Measurements from ENCODE around the gene RMRP.

RMRP gene

DNA sequence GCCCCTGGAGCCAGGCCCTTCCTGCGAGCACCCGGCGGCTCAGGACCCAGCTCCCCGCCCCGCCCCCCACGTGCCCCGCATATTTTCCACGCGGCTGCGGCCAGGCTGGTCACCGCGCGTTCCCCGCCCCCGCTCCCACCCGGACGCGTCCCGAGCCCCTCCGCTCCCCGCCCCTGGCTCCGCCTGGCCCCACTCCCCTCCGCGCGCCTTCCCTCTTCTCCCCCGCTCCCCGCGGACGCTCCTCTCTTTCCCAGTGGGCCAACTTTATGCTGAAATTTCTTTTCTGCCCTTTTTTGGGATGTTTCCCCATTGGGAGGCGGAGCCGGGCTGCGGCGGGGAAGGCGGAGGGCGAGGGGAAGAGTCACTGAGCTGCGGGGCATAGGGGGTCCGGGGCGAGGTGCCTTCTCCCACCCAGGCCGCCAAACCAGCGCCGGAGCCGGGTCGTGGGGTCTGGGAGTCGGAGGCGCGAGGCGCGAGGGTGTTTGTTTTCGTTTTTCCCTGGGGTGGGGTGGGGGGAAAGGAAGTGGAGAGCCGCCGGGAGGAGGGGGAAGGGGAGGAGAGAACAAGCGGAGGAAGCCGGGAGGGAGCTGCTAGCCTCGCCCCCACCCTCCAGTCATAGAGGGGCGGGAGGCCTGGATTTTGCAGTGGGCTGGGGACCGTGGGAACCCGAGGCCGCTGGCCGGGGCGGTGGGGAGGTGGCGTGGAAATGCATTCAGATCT is 33.0 kb upstream of the RMRP start:
- ATAC-seq: peak; percentile 60
- TF ChIP-seq ZFP3 (CRISPR knock-in tag; IDR thresholded peaks at IDR 0.05): no peak
- TF ChIP-seq, protein P1, sequence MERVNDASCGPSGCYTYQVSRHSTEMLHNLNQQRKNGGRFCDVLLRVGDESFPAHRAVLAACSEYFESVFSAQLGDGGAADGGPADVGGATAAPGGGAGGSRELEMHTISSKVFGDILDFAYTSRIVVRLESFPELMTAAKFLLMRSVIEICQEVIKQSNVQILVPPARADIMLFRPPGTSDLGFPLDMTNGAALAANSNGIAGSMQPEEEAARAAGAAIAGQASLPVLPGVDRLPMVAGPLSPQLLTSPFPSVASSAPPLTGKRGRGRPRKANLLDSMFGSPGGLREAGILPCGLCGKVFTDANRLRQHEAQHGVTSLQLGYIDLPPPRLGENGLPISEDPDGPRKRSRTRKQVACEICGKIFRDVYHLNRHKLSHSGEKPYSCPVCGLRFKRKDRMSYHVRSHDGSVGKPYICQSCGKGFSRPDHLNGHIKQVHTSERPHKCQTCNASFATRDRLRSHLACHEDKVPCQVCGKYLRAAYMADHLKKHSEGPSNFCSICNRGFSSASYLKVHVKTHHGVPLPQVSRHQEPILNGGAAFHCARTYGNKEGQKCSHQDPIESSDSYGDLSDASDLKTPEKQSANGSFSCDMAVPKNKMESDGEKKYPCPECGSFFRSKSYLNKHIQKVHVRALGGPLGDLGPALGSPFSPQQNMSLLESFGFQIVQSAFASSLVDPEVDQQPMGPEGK (CRISPR knock-in tag; IDR thresholded peaks at IDR 0.05; ENCODE audit: borderline replicate concordance): peak; percentile 86; the same call in 1 of the 2 replicates

DNA sequence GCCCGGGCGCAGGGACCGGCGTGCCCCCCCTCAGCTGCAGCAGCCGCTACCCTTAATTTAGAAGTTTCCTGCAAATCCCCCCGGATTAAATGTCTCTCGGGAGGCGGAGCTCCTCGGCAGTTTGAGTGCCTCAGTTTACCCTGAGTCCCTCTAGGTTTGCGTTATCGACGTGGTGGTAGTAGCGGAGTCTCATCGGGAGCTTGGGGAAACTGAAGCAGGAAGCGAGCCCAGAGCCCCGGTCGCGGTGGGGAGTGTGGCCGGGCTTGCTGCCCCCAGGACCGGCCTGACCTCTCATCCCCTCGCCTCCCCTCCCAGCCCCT is 32.4 kb upstream of the RMRP start:
- no peak for ATAC-seq
- TF ChIP-seq PPARA (CRISPR knock-in tag; IDR thresholded peaks at IDR 0.05; ENCODE audit: borderline replicate concordance) (no peak), ARNTL (CRISPR knock-in tag; IDR thresholded peaks at IDR 0.05; ENCODE audit: borderline replicate concordance, low read depth) (no peak), ZFP3 (CRISPR knock-in tag; IDR thresholded peaks at IDR 0.05) (no peak), ISL1 (CRISPR knock-in tag; IDR thresholded peaks at IDR 0.05) (no peak), SNAI2 (CRISPR knock-in tag; IDR thresholded peaks at IDR 0.05) (no peak)
- TF ChIP-seq, protein P1 (CRISPR knock-in tag; IDR thresholded peaks at IDR 0.05; ENCODE audit: borderline replicate concordance): no peak

DNA sequence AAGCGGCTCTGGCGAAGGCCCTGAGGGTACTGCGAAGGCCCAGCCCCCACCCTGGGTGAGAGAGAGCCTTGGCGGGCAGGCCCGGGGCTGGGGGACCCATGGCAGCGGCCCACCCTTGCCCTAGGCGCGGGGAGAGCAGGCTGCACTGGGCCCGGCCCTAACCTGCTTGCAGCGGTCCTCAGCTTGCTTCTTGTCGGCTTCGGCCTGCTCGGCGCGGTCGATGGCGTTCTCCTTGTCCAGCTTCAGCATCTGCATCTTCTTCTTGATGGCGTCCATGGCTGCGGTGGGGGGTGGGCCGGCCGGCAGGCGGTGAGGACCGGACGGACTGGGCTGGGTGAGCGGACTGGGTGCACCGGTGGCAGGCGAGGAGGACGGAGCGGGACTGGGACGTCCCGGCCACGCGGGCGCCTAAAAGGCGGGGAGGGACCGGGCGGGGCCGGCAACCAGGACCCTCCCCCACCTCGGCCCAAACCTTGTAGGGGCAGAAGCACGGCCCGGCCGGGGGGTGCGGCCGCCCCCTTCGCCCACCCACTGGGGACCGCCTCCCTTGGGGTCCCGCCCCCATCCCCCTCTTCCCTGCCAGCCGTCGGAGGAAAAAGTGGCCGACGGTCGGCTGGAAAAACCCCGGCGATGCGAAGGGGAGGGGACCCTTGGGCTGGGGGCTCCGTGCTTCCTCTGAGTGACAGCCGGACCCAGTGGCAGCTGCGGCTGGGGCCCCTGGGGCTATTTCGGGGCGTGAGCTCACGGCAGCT is 31.9 kb upstream of the RMRP start, which contains the start of gene TPM2:
Gene TPM2, minus strand, starts transcription at position 384 of the 752 bp plus-strand sequence. Its CDS starts 108 bp downstream, at position 276.
- TF ChIP-seq ZFP30 (CRISPR knock-in tag; IDR thresholded peaks at IDR 0.05): no peak
- TF ChIP-seq ISL1 (CRISPR knock-in tag; IDR thresholded peaks at IDR 0.05): no peak
- TF ChIP-seq RARB (CRISPR knock-in tag; IDR thresholded peaks at IDR 0.05): no peak
- TF ChIP-seq, protein P1 (CRISPR knock-in tag; IDR thresholded peaks at IDR 0.05; ENCODE audit: borderline replicate concordance): no peak
- ATAC-seq: peak; percentile 54

DNA sequence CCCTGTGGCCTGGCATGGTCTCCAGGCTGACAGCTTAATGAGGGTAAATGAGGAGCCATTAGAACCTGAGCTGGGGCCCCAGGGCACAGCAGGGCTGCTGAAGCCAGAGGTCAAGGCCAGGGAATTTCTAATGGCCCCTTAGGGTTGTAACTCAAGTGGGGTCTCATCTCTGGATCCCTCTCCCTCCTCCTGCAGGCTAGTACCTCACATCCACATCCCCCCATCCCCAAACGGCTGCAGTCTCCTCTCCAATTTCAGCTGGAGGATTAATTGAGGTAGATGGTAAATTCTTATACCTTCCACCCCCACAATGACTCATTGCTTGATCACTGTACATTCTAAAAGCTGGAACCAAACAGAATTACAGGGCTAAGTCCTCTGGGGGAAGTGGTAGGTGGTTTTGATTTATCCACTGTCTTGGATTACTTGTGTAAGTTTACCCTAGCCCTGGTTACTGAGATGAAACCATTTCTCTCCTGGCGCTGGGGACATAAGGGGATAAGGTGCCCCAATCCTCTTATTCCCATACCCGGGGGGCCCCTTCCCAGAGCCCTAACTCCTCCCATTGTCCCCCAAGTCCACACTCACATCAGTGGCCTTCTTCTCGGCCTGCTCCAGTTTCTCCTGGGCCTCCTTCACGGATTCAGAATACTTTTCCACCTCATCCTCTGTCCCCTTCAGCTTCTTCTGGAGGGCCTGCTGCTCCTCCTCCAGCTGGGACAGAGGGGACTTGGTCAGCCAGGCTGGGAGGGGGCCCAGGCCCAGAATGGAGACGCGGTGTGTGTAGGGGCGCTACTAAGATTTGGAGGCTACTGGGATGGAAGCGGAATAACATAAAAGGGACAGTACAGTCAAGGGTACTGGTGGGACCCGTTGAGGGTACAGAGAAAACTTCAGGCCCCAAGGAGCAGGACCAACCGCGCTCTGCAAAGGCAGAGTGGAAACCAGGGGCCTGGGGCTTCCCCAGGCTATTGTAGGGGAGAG is 31.0 kb upstream of the RMRP start:
- ATAC-seq: peak; percentile 54
- TF ChIP-seq CSDC2 (CRISPR knock-in tag; IDR thresholded peaks at IDR 0.05) (no peak), BACH2 (CRISPR knock-in tag; IDR thresholded peaks at IDR 0.05; ENCODE audit: borderline replicate concordance) (no peak), TCF4 (CRISPR knock-in tag; IDR thresholded peaks at IDR 0.05; ENCODE audit: borderline replicate concordance) (no peak), ESRRG (CRISPR knock-in tag; IDR thresholded peaks at IDR 0.05) (no peak), ZC3H10 (CRISPR knock-in tag; IDR thresholded peaks at IDR 0.05) (no peak), ZNF565 (CRISPR knock-in tag; conservative IDR thresholded peaks at IDR 0.05; ENCODE audit: low read depth) (no peak), RARB (CRISPR knock-in tag; IDR thresholded peaks at IDR 0.05) (no peak), ZFP30 (CRISPR knock-in tag; IDR thresholded peaks at IDR 0.05) (no peak), SNAI2 (CRISPR knock-in tag; IDR thresholded peaks at IDR 0.05) (no peak), PPARA (CRISPR knock-in tag; IDR thresholded peaks at IDR 0.05; ENCODE audit: borderline replicate concordance) (no peak), ZNF70 (CRISPR knock-in tag; IDR thresholded peaks at IDR 0.05) (no peak), ISL1 (CRISPR knock-in tag; IDR thresholded peaks at IDR 0.05) (no peak)
- TF ChIP-seq, protein P2, sequence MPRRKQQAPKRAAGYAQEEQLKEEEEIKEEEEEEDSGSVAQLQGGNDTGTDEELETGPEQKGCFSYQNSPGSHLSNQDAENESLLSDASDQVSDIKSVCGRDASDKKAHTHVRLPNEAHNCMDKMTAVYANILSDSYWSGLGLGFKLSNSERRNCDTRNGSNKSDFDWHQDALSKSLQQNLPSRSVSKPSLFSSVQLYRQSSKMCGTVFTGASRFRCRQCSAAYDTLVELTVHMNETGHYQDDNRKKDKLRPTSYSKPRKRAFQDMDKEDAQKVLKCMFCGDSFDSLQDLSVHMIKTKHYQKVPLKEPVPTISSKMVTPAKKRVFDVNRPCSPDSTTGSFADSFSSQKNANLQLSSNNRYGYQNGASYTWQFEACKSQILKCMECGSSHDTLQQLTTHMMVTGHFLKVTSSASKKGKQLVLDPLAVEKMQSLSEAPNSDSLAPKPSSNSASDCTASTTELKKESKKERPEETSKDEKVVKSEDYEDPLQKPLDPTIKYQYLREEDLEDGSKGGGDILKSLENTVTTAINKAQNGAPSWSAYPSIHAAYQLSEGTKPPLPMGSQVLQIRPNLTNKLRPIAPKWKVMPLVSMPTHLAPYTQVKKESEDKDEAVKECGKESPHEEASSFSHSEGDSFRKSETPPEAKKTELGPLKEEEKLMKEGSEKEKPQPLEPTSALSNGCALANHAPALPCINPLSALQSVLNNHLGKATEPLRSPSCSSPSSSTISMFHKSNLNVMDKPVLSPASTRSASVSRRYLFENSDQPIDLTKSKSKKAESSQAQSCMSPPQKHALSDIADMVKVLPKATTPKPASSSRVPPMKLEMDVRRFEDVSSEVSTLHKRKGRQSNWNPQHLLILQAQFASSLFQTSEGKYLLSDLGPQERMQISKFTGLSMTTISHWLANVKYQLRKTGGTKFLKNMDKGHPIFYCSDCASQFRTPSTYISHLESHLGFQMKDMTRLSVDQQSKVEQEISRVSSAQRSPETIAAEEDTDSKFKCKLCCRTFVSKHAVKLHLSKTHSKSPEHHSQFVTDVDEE (CRISPR knock-in tag; IDR thresholded peaks at IDR 0.05): no peak
- TF ChIP-seq, protein P3, sequence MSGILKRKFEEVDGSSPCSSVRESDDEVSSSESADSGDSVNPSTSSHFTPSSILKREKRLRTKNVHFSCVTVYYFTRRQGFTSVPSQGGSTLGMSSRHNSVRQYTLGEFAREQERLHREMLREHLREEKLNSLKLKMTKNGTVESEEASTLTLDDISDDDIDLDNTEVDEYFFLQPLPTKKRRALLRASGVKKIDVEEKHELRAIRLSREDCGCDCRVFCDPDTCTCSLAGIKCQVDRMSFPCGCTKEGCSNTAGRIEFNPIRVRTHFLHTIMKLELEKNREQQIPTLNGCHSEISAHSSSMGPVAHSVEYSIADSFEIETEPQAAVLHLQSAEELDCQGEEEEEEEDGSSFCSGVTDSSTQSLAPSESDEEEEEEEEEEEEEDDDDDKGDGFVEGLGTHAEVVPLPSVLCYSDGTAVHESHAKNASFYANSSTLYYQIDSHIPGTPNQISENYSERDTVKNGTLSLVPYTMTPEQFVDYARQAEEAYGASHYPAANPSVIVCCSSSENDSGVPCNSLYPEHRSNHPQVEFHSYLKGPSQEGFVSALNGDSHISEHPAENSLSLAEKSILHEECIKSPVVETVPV (CRISPR knock-in tag; IDR thresholded peaks at IDR 0.05): no peak
- TF ChIP-seq, protein P1 (CRISPR knock-in tag; IDR thresholded peaks at IDR 0.05; ENCODE audit: borderline replicate concordance): no peak
